ENCODE results near the gene RACGAP1. TPM values are rescaled to one million over a fixed set of nuclear protein-coding genes. Genes with fewer than 3 reads are reported as not detected.

The RACGAP1 gene
- total and polyA plus RNA-seq, 2 of the 8 experiments (the other 6 are each of a cell fraction or from before 2014, with no cell fraction given), result 18.0 to 66.3 TPM

- Histone ChIP-seq H3K9ac (replicated peaks in 1 of 4; ENCODE audit: extremely low read depth in 1 of 4, low read depth in 3 of 4, low read length in 3 of 4) (no peak overlapping the region), H3K14ac (ENCODE audit: insufficient read length) (no peak overlapping the region), H4K20me1 (replicated peaks in 1 of 2; ENCODE audit: control insufficient read depth in 1 of 2, insufficient read depth in 2 of 2, low read length in 2 of 2) (no peaks in the 10 kb centered on the region), H2BK120ac (replicated peaks; ENCODE audit: low read depth, low read length) (no peak overlapping the region), H3K4ac (replicated peaks; ENCODE audit: insufficient read length, low read depth, low read length) (no peak overlapping the region), H2BK12ac (ENCODE audit: low read depth, low read length) (no peak overlapping the region), H2BK5ac (ENCODE audit: low read depth, low read length) (no peak overlapping the region), H3K23ac (ENCODE audit: insufficient read length) (no peak overlapping the region), H2AFZ (ENCODE audit: low read length) (no peak overlapping the region), H4K91ac (replicated peaks; ENCODE audit: insufficient read length, low read length) (no peak overlapping the region), H3K79me1 (ENCODE audit: low read depth, low read length) (no peaks in the 10 kb centered on the region), H3K4me2 (ENCODE audit: insufficient read depth in 1 of 2, low read depth in 2 of 2, low read length in 2 of 2) (no peak overlapping the region), H3K27ac (ENCODE audit: low read depth, low read length) (no peak overlapping the region), H3K79me2 (ENCODE audit: control insufficient read depth in 1 of 2, insufficient read depth in 2 of 2, low read length in 2 of 2) (no peaks in the 10 kb centered on the region), H3K27me3 (replicated peaks in 1 of 4; ENCODE audit: control insufficient read depth in 3 of 4, extremely low read depth in 1 of 4, insufficient read depth in 3 of 4, low read length in 3 of 4) (no peaks in the 10 kb centered on the region; a peak in 1 of 7 replicates), H2AK5ac (ENCODE audit: low read depth, low read length) (no peak overlapping the region), H3K23me2 (ENCODE audit: low read depth, low read length) (no peaks in the 10 kb centered on the region; the same call in 1 of the 2 replicates), H3K4me3 (ENCODE audit: extremely low read depth in 1 of 4, insufficient read depth in 2 of 4, low read depth in 3 of 4, low read length in 4 of 4) (no peak overlapping the region), H2BK15ac (ENCODE audit: low read length) (no peak overlapping the region), H3K56ac (replicated peaks; ENCODE audit: insufficient read length, low read depth, low read length) (no peak overlapping the region), H3K9me3 (ENCODE audit: insufficient read depth in 2 of 2, low read depth in 1 of 2, low read length in 1 of 2) (no peaks in the 10 kb centered on the region), H4K5ac (ENCODE audit: insufficient read length, low read depth, low read length) (no peak overlapping the region), H4K8ac (ENCODE audit: extremely low read depth, insufficient read depth, low read length) (no peak overlapping the region), H3K4me1 (replicated peaks in 1 of 4; ENCODE audit: control insufficient read depth in 3 of 4, insufficient read depth in 4 of 4, low read length in 3 of 4) (peaks cover 0 to 6% (median 3%) of the 10 kb centered on the region in 4 experiments; a peak in 5 of 7 replicates), H3K36me3 (ENCODE audit: control insufficient read depth in 2 of 4, insufficient read depth in 4 of 4, low read length in 3 of 4) (no peaks in the 10 kb centered on the region), H3K18ac (ENCODE audit: extremely low read depth, low read length) (no peak overlapping the region), H2BK20ac (ENCODE audit: low read length) (no peak overlapping the region)
- ChIA-PET POLR2A (ENCODE audit: partially characterized antibody) (interaction anchor here (0.9 to 3.7 kb wide), 3 partner anchors 11 to 16 kb away, joined by 3 to 30 read pairs (median 4); partner anchors contain the start of gene SMARCD1), CTCF (ENCODE audit: partially characterized antibody) (interaction anchor here (0.6 to 27.3 kb wide), 16 partner anchors 11 to 241 kb away, joined by 3 to 625 read pairs (median 6); partner anchors contain the start of genes AQP6, ASIC1, COX14 and GPD1)
- WGBS, 2 experiments (ENCODE audit: extremely low coverage in 1 of 2, insufficient coverage in 1 of 2, insufficient read length in 1 of 2, insufficient replicate concordance in 2 of 2, low coverage in 1 of 2, low lambda C conversion rate in 2 of 2, missing lambda C conversion rate in 1 of 2), result 86% methylated on average over 9 of the region's 10 CpGs; no CpG with 5 or more reads in 1 of the 2 experiments
- FAIRE-seq (no peak), DNase-seq (ENCODE audit: low read depth in 1 of 2, low spot score in 2 of 2) (no peak)
- TF ChIP-seq BCL11A (IDR thresholded peaks at IDR 0.05; ENCODE audit: low read depth in 2 of 2, low read length in 2 of 2) (no peak), POU5F1 (IDR thresholded peaks at IDR 0.05; ENCODE audit: low read depth, low read length) (no peak), GABPA (IDR thresholded peaks at IDR 0.05; ENCODE audit: borderline replicate concordance, insufficient read depth, low read length) (no peak), KDM4A (IDR thresholded peaks at IDR 0.05; ENCODE audit: low read depth, low read length, severe bottlenecking) (no peak), TAF1 (IDR thresholded peaks at IDR 0.05; ENCODE audit: low read depth, low read length) (no peak), CHD1 (IDR thresholded peaks at IDR 0.05; ENCODE audit: low read depth, low read length) (no peak), SIN3A (conservative IDR thresholded peaks at IDR 0.05 in 1 of 2, IDR thresholded peaks at IDR 0.05 in 1 of 2; ENCODE audit: low read depth in 1 of 2, low read length in 2 of 2) (no peak), CBX5 (IDR thresholded peaks at IDR 0.05; ENCODE audit: low read depth, low read length) (no peak), TEAD4 (IDR thresholded peaks at IDR 0.05; ENCODE audit: low read depth, low read length) (no peak)
These were observed 48.4 kb upstream of the RACGAP1 start for GRCh38 chr12:50073712-50074111.
